Stimulated activated naive CD8-positive, alpha-beta T cell treated with anti-CD3 and anti-CD28 coated beads, Interleukin-15, Interleukin-2, amounts not matched to agents 100 U/mL and 50 U/mL, for 24 hours (primary cell): ENCODE results near the gene TSC22D3.
"Not testable (repeated sequence)": the region's sequence is repeated elsewhere in the genome, so short reads cannot be mapped to it uniquely, and the experiment has no call there.

Experiments used
- ATAC-seq: fragments of 150-1000 bp; cut with Tn5 transposase; one replicate; pipeline ENCODE4 v1.10.0; 2021
- DNase-seq: peaks from one replicate; pipeline ENCODE4 v3.0.0; 2021

The TSC22D3 gene

DNA sequence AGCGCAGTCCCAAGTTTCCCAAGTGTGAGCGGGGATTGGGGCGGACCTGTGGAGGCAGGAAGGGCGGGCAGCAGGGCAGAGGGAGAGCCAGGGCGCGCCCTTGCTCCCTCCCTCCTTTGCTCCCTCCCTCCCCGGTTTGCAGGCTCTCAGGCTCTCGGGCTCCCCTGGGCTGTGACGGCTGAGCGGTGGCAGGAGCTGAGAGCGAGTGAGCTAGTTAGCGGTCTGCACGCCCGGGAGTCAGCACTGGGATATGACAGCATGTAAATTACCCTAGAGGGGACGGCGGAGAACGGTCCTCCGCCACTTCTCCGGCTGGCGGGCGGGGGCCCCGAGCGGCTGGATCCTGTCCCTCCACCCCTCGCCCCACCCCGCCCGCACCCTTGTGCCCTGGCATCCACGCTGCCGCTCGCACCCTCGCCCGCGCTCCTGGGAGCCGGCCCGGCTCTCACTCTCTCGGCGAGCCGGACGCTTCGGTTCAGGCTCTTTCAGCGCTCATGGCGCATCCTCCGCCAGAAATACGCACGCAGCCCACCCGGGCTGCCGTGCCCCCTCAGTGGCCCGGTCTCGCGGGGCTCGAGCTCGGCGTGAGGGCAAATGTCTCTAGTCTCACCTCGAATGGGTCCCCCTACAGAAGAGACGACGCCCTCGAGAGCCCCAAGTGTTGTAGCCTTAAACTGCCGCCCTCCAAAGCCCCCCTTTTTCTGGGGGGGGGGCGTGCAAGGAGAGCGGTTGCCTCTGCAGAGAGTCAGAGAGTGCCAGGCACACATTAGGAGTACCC, at the start of gene TSC22D3:
Gene TSC22D3 (minus strand): TSS at position 54 of the 778 bp plus-strand sequence. CDS start 368 bp downstream, outside the sequence.
- DNase-seq (peak; percentile 62), ATAC-seq (peak; percentile 88)

DNA sequence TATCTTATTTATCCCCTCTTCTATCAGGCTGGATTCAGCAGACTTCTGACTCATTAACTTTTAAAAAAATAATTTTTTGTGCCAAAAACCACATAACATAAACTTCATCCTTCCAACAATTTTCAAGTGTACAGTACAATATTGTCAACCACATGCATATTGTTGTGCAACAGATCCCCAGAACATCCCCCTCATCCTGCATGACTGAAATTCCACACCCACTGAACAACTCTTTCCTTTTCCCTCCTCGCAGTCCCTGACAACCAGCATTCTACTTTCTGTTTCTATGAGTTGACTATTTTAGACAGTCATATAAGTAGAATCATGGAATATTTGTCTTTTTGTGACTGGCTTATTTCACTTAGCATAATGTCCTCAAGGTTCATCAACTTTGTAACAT, 47.9 kb upstream of the TSC22D3 start:
- ATAC-seq, result no peak
- no peak for DNase-seq

GRCh38 chrX:107823042-107823441, 47.5 kb upstream of the TSC22D3 start:
- ATAC-seq (no peak), DNase-seq (no peak)

DNA sequence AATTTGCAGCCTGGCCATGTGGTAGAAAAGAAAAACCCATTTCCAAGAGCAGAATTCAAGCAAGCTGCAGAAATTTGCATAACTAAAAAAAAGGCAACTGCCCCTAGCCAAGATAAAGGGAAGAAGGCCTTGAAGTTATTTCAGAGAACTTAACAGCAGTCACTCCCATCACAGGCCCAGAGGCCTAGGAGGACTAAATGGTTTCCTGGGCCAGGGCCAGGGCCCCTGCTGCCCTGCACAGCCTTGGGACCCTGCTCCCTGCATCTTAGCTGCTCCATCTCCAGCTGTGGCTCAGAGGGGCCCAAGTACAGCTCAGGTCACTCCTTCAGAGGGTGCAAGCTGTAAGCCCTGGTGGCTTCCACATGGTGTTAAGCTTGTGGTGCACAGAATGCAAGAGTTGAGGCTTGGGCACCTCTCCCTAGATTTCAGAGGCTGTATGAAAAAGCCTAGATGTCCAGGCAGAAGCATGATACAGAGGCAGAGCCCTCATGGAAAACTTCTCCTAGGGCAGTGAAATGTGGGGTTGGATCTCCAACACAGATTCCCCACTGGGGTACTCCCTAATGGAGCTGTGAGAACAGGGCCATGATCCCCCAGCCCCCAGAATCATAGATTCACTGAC, 43.4 kb upstream of the TSC22D3 start:
- no peak for DNase-seq
- ATAC-seq, result no peak

- not testable (repeated sequence) for ATAC-seq, DNase-seq
Observed at GRCh38 chrX:107810053-107810452, 34.5 kb upstream of the TSC22D3 start.

DNA sequence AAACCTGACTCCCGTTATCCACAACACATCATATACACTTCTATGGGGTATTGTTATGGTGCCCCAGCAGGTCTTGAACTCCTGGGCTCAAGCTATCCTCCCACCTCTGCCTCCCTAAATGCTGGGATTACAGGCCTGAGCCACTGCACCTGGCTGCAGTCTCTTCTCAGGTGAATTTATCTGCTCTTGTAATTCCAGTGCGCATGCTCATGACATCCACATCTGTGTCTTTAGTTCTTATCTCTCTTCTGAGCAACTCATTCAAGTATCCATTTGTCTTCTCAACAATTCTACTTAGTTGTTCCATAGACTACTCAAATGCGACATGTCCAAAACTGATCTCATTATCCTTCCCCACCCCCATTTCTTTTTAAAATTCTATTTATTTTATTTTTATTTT, 29.6 kb upstream of the TSC22D3 start:
- ATAC-seq, result no peak
- no peak for DNase-seq

DNA sequence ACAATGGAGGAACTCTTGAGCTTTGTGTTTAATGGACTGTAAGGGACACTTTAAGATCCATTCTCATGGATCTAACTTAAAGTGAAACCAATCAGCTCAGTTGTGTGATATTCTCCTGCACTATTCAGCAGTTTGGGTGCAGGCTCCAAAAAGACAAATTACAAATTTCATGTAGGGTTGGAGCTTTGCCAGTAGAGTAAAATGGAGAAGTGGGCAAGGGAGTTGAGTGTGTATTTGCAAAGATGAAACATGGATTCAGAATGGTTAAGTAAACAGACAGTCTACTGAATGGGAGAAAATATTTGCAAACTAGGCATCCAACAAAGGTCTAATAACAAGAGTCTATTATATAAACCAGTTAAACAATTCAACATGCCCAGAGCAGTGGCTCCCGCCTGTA, 28.8 kb upstream of the TSC22D3 start:
- DNase-seq, result no peak

GRCh38 chrX:107787827-107788226, 12.2 kb upstream of the TSC22D3 start:
- ATAC-seq, result no peak
- no peak for DNase-seq

More for the DNA sequence above, 28.8 kb upstream of the TSC22D3 start:
- ATAC-seq, result no peak

- ATAC-seq (no peak), DNase-seq (no peak)
Observed at GRCh38 chrX:107780525-107780924, 4.9 kb upstream of the TSC22D3 start.

- DNase-seq, result no peak
- no peak for ATAC-seq
Observed at GRCh38 chrX:107777536-107777832, 1.9 kb upstream of the TSC22D3 start, which contains the start of gene NCBP2L. Gene NCBP2L (plus strand): TSS chrX:107777733. CDS start chrX:107794221, 16,488 bp downstream.

GRCh38 chrX:107776649-107777535, 1.3 kb upstream of the TSC22D3 start:
- DNase-seq (peak; percentile 65), ATAC-seq (peak; percentile 78)

- ATAC-seq (no peak), DNase-seq (peak; percentile 6)
Observed at GRCh38 chrX:107775000-107775733, 420 bp downstream of the TSC22D3 start.

GRCh38 chrX:107773906-107774435, 1.6 kb downstream of the TSC22D3 start:
- DNase-seq (no peak), ATAC-seq (no peak)

- no peak for ATAC-seq
- DNase-seq, result no peak
Observed at GRCh38 chrX:107773206-107773605, 2.4 kb downstream of the TSC22D3 start.

DNA sequence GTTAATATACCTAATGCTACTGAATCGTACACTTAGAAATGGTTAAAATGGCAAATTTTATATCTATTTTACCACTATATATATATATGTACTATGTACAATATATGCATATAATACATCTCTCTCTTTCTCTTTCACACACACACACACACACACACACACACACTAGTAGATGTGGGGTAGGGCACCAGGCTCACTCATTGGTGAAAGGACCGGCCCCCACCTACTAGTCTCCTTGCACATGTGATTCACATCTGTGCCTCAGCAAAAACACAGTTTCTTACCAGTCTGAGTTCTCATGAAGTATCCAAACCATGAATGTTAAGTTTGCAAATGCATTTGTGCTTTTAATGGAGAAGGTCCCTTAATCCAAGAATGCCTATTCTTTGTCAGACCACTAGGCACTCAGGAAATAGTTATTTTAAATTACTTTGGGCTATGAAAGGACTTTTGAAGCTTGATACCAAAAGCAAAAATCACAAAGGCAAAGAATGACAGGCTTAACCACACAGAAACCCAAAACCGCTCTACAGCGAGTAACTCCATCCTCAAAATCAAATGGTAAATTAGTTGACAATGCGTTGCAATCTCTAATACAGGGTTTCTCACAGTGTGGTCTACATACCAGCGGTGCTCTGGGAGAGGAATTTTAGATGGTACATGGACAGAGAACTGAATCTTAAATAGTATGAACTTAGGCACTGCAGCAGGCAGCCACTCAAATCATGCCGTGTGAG, 5.8 kb downstream of the TSC22D3 start:
- no peak for ATAC-seq
- no peak for DNase-seq

DNA sequence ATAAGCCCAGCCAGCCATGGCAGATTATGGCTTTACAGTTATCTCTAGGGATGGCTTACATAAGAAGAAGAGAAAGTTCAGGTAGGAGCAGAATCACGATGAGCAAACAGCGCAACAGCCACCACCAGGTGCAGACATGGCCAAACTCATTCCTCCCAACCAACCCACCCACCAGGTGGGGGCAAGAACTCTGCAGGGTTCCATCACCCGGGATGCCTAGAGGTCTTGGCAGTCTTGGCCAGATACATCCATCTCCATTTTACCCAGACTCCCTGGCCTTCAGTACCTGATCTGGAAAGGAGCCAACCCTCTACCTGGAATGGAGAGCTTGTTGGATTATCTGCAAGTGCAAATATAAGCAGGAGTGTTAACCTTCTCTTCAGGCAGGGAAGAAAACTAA, 7.5 kb downstream of the TSC22D3 start:
- DNase-seq, result no peak
- no peak for ATAC-seq

GRCh38 chrX:107766470-107767150, 9.0 kb downstream of the TSC22D3 start:
- DNase-seq (no peak), ATAC-seq (no peak)

- no peak for ATAC-seq
- no peak for DNase-seq
Observed at GRCh38 chrX:107764845-107765608, 10.6 kb downstream of the TSC22D3 start.

GRCh38 chrX:107763647-107764046, 11.9 kb downstream of the TSC22D3 start:
- no peak for ATAC-seq
- DNase-seq, result no peak
